PC-3 (cell line): ENCODE data around the gene SERPINB5.

ENCODE experiments used
- EZH2phosphoT487 ChIP-seq: fragments of 300-600 bp; sonication (generic); IDR thresholded peaks from 2 replicates; pipeline ENCODE4 v1.6.1; 2018; ENCODE audit warnings: mild to moderate bottlenecking, antibody characterized with exemption, low read length, borderline replicate concordance
- TF ChIP-seq, protein P1 (sequence below): fragments of 300-600 bp; sonication (generic); conservative IDR thresholded peaks from 2 replicates; pipeline ENCODE4 v1.5.1; 2017; ENCODE audit warnings: antibody characterized with exemption, low read depth, mild to moderate bottlenecking, low read length

DNA sequence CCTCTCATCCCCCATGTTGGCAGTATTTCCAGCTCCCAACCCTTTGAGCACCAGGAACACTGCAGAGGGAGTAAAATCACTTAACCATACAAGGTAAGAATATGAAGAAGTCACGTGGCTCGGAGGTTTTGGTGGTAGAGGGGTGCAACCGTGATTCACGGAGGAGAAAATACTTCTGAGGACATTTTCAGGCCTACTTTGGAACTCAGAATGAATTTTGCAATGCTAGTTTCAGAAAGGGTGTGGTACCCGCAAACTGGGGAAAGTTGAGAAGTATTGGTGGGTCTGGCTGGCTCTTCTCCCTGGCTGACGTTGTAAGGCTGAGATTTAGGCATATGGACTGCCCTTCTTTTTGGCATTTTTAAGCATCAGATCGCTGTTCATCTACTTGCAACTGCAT is 442 bp downstream of the SERPINB5 start:
- TF ChIP-seq, protein P1, sequence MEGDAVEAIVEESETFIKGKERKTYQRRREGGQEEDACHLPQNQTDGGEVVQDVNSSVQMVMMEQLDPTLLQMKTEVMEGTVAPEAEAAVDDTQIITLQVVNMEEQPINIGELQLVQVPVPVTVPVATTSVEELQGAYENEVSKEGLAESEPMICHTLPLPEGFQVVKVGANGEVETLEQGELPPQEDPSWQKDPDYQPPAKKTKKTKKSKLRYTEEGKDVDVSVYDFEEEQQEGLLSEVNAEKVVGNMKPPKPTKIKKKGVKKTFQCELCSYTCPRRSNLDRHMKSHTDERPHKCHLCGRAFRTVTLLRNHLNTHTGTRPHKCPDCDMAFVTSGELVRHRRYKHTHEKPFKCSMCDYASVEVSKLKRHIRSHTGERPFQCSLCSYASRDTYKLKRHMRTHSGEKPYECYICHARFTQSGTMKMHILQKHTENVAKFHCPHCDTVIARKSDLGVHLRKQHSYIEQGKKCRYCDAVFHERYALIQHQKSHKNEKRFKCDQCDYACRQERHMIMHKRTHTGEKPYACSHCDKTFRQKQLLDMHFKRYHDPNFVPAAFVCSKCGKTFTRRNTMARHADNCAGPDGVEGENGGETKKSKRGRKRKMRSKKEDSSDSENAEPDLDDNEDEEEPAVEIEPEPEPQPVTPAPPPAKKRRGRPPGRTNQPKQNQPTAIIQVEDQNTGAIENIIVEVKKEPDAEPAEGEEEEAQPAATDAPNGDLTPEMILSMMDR, result no peak
- TF ChIP-seq EZH2phosphoT487, result no peak
